CD4-positive, alpha-beta T cell treated with Interleukin-17A for 4 hours (primary cell): Measurements from ENCODE around the gene ARAP2.

Experiments used
- DNase-seq: peaks from one replicate; pipeline ENCODE4 v3.0.0-alpha.2; 2020; ENCODE audit warnings: mixed read lengths

The ARAP2 gene

GRCh38 chr4:36218121-36218520, 26.2 kb downstream of the ARAP2 start:
- DNase-seq: no peak

- DNase-seq: no peak
Measured at GRCh38 chr4:36215627-36216026, 28.7 kb downstream of the ARAP2 start.

- no peak for DNase-seq
Measured at GRCh38 chr4:36214735-36215485, 29.4 kb downstream of the ARAP2 start.

- no peak for DNase-seq
Measured at GRCh38 chr4:36213977-36214376, 30.3 kb downstream of the ARAP2 start.

- no peak for DNase-seq
Measured at GRCh38 chr4:36211084-36211483, 33.2 kb downstream of the ARAP2 start.

GRCh38 chr4:36209941-36210649, 34.2 kb downstream of the ARAP2 start:
- no peak for DNase-seq

GRCh38 chr4:36208893-36209473, 35.3 kb downstream of the ARAP2 start:
- peak; percentile 56 for DNase-seq

- DNase-seq: no peak
Measured at GRCh38 chr4:36207831-36208520, 36.3 kb downstream of the ARAP2 start.

- no peak for DNase-seq
Measured at GRCh38 chr4:36207367-36207766, 36.9 kb downstream of the ARAP2 start.

- no peak for DNase-seq
Measured at GRCh38 chr4:36206603-36207311, 37.6 kb downstream of the ARAP2 start.

- DNase-seq: no peak
Measured at GRCh38 chr4:36206012-36206411, 38.3 kb downstream of the ARAP2 start.

- no peak for DNase-seq
Measured at GRCh38 chr4:36198861-36199260, 45.5 kb downstream of the ARAP2 start.

- no peak for DNase-seq
Measured at GRCh38 chr4:36198068-36198808, 46.1 kb downstream of the ARAP2 start.

- no peak for DNase-seq
Measured at GRCh38 chr4:36197501-36197900, 46.8 kb downstream of the ARAP2 start.

GRCh38 chr4:36196145-36196913, 48.0 kb downstream of the ARAP2 start:
- no peak for DNase-seq

GRCh38 chr4:36192922-36193321, 51.4 kb downstream of the ARAP2 start:
- no peak for DNase-seq

GRCh38 chr4:36189511-36190226, 54.6 kb downstream of the ARAP2 start:
- DNase-seq: peak; percentile 6

GRCh38 chr4:36187723-36188333, 56.5 kb downstream of the ARAP2 start:
- DNase-seq: no peak

- DNase-seq: no peak
Measured at GRCh38 chr4:36183665-36184393, 60.5 kb downstream of the ARAP2 start.
